Large intestine (tissue), 3 donors: ENCODE results near the gene ATP2B2. TPM values are rescaled to one million over a fixed set of nuclear protein-coding genes. Genes with fewer than 3 reads are reported as not detected.

Source experiments
- DNase-seq, 2 donors: peaks; one replicate each; pipeline versions ENCODE4 v3.0.0 to v3.0.0-alpha.2; 2013
- H3K27ac ChIP-seq: one replicate; pipeline ENCODE4 v1.5.1; 2013; ENCODE audit warnings: low read length
- H3K27me3 ChIP-seq: 2 replicates; pipeline ENCODE4 v1.6.1; 2013; ENCODE audit warnings: low read length; ENCODE audit not compliant: control insufficient read depth, insufficient read depth
- H3K36me3 ChIP-seq: 2 replicates; pipeline ENCODE4 v1.6.1; 2013; ENCODE audit warnings: low read length; ENCODE audit not compliant: control insufficient read depth, insufficient read depth
- H3K4me1 ChIP-seq: one replicate; pipeline ENCODE4 v1.6.1; 2013; ENCODE audit warnings: low read length; ENCODE audit not compliant: control insufficient read depth, insufficient read depth
- H3K4me3 ChIP-seq: one replicate; pipeline ENCODE4 v1.5.1; 2013; ENCODE audit warnings: low read length
- H3K9me3 ChIP-seq: one replicate; pipeline ENCODE4 v1.6.1; 2013; ENCODE audit warnings: mild to moderate bottlenecking, low read depth, low read length, moderate library complexity; ENCODE audit not compliant: control insufficient read depth
- WGBS: methylation state at CpG from one replicate; pipeline ENCODE4 v1.1.5; 2013; ENCODE audit warnings: low lambda C conversion rate; ENCODE audit not compliant: insufficient coverage; 5-methylcytosine and 5-hydroxymethylcytosine counted together
- polyA plus RNA-seq: library from polyadenylated mRNA; unstranded; fragments of 120-200 nt; gene quantifications from one replicate; pipeline ENCODE4 v1.2.1, GENCODE V29; 2013

Gene ATP2B2
- polyA plus RNA-seq, 1 donor: 1.5 TPM

DNA sequence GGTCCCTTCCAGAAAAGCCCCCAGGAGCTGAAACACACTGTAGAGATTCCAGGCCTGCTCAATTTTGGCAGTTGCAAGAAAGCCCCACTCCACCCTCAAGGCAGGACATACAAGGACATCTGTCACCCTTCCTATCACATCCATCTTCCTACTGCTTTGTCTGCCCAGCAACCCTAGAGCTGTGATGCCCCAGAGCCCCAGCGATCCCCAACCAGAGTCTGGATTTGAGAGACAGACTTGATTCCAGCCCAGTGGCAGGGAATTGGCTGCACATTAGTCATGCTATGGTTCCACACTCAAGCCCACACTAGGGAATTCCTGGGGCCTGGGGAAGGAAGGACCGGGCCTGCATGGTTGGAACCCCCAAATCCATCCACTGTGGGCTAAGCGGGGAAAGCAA lies 56.8 kb downstream of the ATP2B2 start:
- no peak for DNase-seq
- peaks cover 12% of the 10 kb centered on the region for H3K27me3 ChIP-seq
- H3K27ac ChIP-seq: no peak overlapping the region
- no CpG with 5 or more reads among the region's 3 CpGs for WGBS
- H3K4me1 ChIP-seq: no peaks in the 10 kb centered on the region
- no peak overlapping the region for H3K4me3 ChIP-seq
- H3K36me3 ChIP-seq: no peaks in the 10 kb centered on the region
- H3K9me3 ChIP-seq: no peaks in the 10 kb centered on the region

DNA sequence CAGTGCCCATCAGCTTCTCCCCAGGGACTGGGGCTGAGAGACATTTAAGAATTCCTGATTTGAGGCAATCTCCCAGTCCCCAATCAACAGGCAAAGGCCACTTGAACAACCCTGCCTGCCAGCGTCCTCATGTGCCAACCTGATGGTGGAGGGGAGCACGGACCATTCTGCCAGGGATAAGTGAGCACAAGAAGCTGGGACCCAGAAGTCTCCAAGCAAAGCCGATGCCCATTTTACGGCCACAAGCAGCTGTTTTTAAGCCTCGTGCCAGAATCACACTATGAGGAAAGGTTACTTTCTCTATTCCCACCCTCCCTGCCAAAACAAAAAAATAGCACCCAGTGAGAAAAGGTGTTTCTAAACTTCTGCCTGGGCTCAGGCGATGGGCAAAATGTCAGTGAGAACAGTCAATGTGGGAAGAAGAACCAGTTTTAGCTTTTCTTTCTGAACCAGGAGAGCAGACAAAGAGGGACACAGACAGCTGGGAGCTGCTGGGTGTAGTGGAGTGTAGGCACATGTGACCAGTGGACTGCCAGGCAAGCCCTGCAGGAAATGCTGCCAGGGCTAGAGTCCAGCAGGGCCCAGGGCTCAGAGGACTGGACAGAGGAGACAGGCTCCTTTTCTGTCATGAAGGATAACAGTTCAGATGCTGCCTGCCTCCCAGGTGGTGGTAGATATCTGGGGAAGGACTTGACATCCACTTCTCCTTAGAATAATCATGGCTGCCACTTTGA lies 57.7 kb downstream of the ATP2B2 start:
- Histone ChIP-seq H3K4me1 (no peaks in the 10 kb centered on the region), H3K27ac (no peak overlapping the region), H3K36me3 (no peaks in the 10 kb centered on the region), H3K4me3 (no peak overlapping the region), H3K9me3 (no peaks in the 10 kb centered on the region), H3K27me3 (peaks cover 12% of the 10 kb centered on the region)
- WGBS: no CpG with 5 or more reads among the region's 6 CpGs
- DNase-seq: no peak

DNA sequence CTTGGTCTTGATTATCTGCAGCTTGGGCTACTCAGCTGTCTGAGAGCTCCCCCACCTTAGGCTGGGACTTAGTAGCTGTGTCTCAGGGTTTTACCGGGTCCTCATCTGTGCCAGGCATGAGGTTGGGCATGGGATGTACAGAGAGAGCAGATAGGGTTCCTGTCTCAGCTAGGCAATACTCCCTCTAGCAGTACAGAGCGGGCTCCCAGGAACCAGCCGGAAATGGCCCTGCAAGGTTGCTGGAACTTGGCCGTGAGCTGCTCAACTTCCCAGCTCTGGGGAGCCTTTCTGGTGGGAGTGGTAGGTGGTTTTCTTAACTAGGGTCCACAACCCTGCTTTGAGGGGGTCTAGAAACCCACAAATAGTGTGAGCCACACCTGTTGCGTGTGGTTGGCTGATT lies 58.3 kb downstream of the ATP2B2 start:
- WGBS: no CpG with 5 or more reads among the region's 5 CpGs
- Histone ChIP-seq H3K4me1 (no peaks in the 10 kb centered on the region), H3K4me3 (no peak overlapping the region), H3K9me3 (no peaks in the 10 kb centered on the region), H3K27ac (no peak overlapping the region), H3K27me3 (peaks cover 7% of the 10 kb centered on the region), H3K36me3 (no peaks in the 10 kb centered on the region)
- DNase-seq: no peak

DNA sequence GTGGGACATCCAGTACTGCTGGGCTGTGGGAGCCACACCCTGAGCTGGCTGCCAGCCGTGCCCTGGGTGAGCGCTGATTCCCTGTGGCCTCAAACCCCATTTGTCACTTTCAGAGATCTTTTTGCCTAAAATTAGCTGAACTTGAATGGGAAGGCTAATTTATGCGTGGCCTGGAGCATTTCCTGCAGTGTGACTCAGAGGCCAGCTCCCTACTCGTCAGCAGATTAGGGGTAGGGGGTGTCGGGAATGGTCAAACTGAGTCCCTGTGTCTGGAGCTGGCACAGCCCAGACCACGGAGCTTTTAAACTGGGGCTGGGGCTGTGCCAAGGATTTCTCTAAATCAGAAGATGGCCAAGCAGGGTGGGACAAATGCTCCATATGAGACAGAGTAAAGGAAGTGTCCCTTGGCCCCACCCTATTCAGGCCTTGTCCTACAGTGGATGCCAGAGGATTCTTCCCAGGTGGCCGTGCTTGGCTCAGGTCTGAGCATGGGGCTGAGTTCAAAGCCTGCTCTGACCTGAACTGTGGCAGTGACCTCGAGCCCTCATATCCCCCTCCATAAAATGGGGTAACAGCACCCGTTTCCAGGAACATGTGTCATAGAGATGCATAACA lies 59.7 kb downstream of the ATP2B2 start:
- no peaks in the 10 kb centered on the region for H3K4me1 ChIP-seq
- DNase-seq: no peak
- no CpG with 5 or more reads among the region's 9 CpGs for WGBS
- H3K27me3 ChIP-seq: peaks cover 2% of the 10 kb centered on the region
- H3K36me3 ChIP-seq: no peaks in the 10 kb centered on the region
- no peaks in the 10 kb centered on the region for H3K9me3 ChIP-seq
- no peak overlapping the region for H3K4me3 ChIP-seq
- H3K27ac ChIP-seq: no peak overlapping the region

DNA sequence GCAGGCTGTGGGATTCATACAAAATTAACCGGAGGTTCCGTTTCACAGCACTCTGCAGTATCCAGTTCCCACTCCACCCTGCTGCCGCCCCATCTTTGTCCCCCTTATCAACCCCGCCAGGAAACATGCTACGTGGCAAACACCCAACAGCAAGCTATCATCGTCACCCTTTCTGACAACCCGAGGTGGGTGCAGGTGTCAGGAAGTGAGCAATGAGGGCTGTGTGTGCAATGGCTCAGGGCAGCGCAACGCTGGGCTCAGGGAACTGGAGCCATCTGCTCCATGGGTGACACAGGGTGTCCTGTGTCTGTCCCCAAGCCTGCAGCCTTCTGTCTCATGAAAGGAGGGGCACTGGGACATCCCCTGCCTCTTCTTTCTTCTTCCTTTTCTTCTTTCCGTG lies 60.9 kb downstream of the ATP2B2 start:
- no peaks in the 10 kb centered on the region for H3K36me3 ChIP-seq
- H3K27me3 ChIP-seq: peaks cover 2% of the 10 kb centered on the region
- WGBS: no CpG with 5 or more reads among the region's 10 CpGs
- DNase-seq: no peak
- H3K4me3 ChIP-seq: no peak overlapping the region
- H3K9me3 ChIP-seq: no peaks in the 10 kb centered on the region
- H3K4me1 ChIP-seq: no peaks in the 10 kb centered on the region
- no peak overlapping the region for H3K27ac ChIP-seq

DNA sequence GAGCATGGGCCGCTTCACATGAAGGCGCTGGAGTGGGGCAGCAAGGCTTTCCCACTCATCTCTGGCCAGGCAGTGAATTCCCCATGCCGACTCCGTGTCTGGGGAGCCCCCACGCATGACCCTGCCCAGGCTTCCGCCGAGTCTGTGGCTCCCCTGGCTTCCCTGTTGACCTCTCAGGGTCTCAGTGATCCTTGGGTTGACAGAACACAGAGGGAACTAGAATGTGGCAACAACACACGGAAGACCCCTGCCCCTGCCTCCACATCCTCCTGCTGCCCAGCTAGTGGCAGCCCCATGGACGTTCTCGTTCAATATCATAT lies 61.3 kb downstream of the ATP2B2 start:
- Histone ChIP-seq H3K36me3 (no peaks in the 10 kb centered on the region), H3K4me3 (no peak overlapping the region), H3K27ac (no peak overlapping the region), H3K9me3 (no peaks in the 10 kb centered on the region), H3K4me1 (no peaks in the 10 kb centered on the region), H3K27me3 (peaks cover 2% of the 10 kb centered on the region)
- DNase-seq: no peak
- no CpG with 5 or more reads among the region's 10 CpGs for WGBS

DNA sequence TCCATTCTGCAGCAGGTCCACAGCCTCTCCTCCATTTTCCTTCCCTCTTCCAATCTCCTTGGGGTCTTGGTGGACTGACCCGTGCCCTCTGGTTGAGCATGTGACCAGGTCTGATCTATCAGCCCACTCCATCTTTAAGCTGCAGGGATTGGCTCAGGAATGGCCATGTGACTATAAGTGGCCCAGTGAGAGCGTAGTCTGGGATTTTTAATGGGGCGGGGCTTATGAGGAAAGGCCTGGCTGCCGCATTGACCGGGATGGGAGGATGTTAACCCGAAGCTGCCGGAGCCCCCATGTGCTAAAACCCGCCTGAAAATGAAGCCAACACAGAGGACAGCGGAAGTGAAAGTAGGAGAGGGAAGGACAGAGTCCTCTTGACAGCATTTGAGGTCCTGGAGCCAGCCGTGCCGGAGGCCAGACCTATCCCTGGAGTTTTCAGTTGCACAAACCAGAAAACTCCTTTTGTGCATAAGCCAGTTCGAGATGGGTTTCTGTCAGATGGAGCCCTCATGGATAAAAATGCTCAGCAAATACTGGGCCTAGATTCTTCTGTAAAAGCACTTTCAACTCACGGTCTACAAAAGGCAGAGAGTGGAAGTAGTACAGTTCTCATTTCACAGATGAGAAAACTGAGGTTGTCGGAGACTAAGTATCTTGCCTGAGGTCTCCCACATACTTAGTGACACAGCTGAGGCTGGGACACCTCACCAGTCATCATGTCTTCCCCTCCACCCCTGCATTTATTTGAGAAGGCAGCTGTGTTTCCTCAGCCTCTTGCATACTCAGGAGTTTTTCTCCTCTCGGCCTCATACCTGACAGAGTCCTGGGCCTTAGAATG lies 61.9 kb downstream of the ATP2B2 start:
- Histone ChIP-seq H3K9me3 (no peaks in the 10 kb centered on the region), H3K4me1 (no peaks in the 10 kb centered on the region), H3K27ac (no peak overlapping the region), H3K4me3 (no peak overlapping the region), H3K36me3 (no peaks in the 10 kb centered on the region), H3K27me3 (peaks cover 2% of the 10 kb centered on the region)
- WGBS: no CpG with 5 or more reads among the region's 15 CpGs
- DNase-seq: no peak

DNA sequence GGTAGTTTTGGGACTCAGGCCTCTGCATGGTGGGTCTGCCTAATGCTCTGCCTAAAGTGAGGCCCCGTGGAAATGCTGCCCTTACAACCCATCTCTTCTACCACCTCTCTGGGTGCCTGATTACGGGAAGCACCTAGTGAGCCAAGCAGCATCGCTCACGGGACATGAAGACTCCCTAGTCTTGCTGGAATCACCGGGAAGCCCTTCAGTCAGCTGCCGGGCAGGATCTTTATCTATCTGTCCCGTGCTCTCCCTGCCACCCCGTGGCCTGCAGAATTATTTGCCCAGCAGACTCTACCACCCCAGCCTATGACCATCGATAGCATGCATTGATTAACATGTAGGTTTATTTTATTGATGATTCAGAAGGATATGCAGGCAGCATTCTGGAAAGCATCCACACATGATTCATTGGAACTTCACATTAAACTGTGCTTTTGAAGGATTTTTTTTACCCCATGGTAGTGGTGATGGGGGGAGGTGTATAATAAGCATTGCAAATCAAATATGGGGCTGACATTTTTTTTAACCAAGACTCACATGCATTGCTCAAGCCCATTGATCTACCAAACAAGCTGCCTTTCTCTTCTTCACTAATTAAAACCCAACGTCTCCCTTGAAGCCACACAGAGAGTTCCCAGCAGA lies 63.1 kb downstream of the ATP2B2 start:
- no peak for DNase-seq
- WGBS: no CpG with 5 or more reads among the region's 10 CpGs
- H3K4me3 ChIP-seq: no peak overlapping the region
- no peaks in the 10 kb centered on the region for H3K4me1 ChIP-seq
- H3K9me3 ChIP-seq: no peaks in the 10 kb centered on the region
- no peaks in the 10 kb centered on the region for H3K36me3 ChIP-seq
- no peak overlapping the region for H3K27ac ChIP-seq
- no peaks in the 10 kb centered on the region for H3K27me3 ChIP-seq

DNA sequence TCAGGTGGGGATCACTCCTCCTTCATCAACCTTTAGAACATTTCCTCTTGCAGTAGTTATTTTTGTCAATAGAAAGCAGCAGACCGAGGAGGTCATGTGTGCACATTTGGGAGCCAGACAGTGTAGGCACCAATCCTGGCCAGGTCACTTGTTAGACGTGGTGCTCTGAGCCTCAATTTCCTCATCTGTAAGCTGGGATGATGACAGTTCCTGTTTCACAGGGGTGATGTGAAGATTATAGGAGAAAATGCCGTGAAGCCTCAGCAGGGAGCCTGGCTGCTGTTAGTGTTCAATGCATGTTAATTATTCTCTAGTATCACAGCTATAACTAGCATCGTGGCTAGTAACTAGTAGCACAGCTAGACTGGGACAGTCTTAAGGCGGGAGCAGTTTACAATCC lies 64.7 kb downstream of the ATP2B2 start:
- no peak overlapping the region for H3K27ac ChIP-seq
- no peaks in the 10 kb centered on the region for H3K9me3 ChIP-seq
- no peaks in the 10 kb centered on the region for H3K4me1 ChIP-seq
- no peak for DNase-seq
- H3K36me3 ChIP-seq: no peaks in the 10 kb centered on the region
- H3K4me3 ChIP-seq: no peak overlapping the region
- no peaks in the 10 kb centered on the region for H3K27me3 ChIP-seq
- WGBS: 40% methylated on average over 1 of the region's 5 CpGs

DNA sequence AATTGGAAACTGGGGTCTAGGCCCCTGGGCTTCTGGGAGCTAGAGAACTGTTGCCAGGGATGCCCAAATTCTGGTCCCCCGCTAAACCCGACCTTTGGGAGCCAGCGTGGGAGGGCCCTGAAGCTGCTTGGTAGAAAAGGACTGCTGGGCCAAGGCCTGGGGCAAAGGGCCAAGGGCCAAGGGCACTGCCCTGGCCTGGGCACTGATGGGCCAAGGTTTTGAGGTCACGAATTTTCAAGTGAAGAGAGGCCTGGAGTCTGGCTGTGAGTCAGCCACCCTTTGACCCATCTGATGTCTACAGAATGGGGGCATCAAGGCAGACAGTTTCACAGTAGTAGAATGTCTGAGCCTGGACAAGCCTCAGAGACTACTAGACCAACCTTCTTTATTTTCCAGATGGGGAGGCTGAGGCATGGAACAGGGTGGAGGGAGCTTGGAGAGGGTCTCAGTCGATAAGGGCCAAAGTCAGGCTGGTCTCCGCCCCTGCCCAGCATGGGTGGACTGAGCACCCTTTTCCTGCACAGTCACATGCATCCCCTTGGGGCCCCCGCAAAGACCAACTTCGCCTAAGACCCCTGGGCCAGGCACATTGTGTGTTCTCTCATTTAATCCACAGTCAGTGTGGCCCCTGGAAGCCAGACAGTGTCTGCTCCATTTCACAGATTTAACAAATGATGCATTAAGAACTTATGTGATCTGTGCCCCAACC lies 66.3 kb downstream of the ATP2B2 start:
- Histone ChIP-seq H3K27ac (no peak overlapping the region), H3K27me3 (no peaks in the 10 kb centered on the region), H3K9me3 (no peaks in the 10 kb centered on the region), H3K4me3 (no peak overlapping the region), H3K4me1 (no peaks in the 10 kb centered on the region), H3K36me3 (no peaks in the 10 kb centered on the region)
- no CpG with 5 or more reads among the region's 8 CpGs for WGBS
- DNase-seq: no peak
